Spleen (tissue), 7 donors: ENCODE results near the gene ARL4D.

Source experiments
- POLR2AphosphoS5 ChIP-seq, 3 donors: sonication (generic); formaldehyde crosslinking; IDR thresholded peaks; one replicate each; pipeline ENCODE4 v1.5.1; 2017; ENCODE audit warnings: antibody characterized with exemption in 3 of 3
- TF ChIP-seq, protein P1 (sequence below), 11 experiments: fragments of 200-600 bp in 7 of 11; fragments of 450-650 bp in 4 of 11; sonication (generic) in 4 of 11; IDR thresholded peaks in 8 of 11; conservative IDR thresholded peaks in 3 of 11; 1 replicate in 7 of 11; 2 replicates in 4 of 11; pipeline versions ENCODE4 v1.4.0 to v1.8.0; 2016 to 2021; ENCODE audit warnings: antibody characterized with exemption in 11 of 11, inconsistent platforms in 4 of 11, mild to moderate bottlenecking in 1 of 11
- donor health status: DM: no; HTN: no; CAD: no; lungs with moderate emphysema.
- donor health status: DM: no; HTN: no; CAD: no.
- donor health status: DM: no; HTN: no; CAD: no.

GRCh38 chr17:43427362-43428043, 28.7 kb downstream of the ARL4D start:
- no peak for TF ChIP-seq POLR2AphosphoS5 (IDR thresholded peaks at IDR 0.05)
- TF ChIP-seq, protein P1, sequence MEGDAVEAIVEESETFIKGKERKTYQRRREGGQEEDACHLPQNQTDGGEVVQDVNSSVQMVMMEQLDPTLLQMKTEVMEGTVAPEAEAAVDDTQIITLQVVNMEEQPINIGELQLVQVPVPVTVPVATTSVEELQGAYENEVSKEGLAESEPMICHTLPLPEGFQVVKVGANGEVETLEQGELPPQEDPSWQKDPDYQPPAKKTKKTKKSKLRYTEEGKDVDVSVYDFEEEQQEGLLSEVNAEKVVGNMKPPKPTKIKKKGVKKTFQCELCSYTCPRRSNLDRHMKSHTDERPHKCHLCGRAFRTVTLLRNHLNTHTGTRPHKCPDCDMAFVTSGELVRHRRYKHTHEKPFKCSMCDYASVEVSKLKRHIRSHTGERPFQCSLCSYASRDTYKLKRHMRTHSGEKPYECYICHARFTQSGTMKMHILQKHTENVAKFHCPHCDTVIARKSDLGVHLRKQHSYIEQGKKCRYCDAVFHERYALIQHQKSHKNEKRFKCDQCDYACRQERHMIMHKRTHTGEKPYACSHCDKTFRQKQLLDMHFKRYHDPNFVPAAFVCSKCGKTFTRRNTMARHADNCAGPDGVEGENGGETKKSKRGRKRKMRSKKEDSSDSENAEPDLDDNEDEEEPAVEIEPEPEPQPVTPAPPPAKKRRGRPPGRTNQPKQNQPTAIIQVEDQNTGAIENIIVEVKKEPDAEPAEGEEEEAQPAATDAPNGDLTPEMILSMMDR (IDR thresholded peaks at IDR 0.05 in 8 of 11, conservative IDR thresholded peaks at IDR 0.05 in 3 of 11): no peak
